G401 (cell line): Measurements from ENCODE around the gene TJAP1. TPM values are rescaled to one million over a fixed set of nuclear protein-coding genes. Genes with fewer than 3 reads are reported as not detected.
"Not testable (repeated sequence)": the region's sequence is repeated elsewhere in the genome, so short reads cannot be mapped to it uniquely, and the experiment has no call there.

Source experiments
- DNase-seq: peaks from one replicate; pipeline ENCODE4 v3.0.0-alpha.2; 2015; ENCODE audit warnings: low spot score
- in situ Hi-C: cut with HindIII; loops from 2 replicates; pipeline ENCODE4 v1.10.0; 2016; ENCODE audit warnings: low sequenced_read_pairs, mixed read lengths
- total RNA-seq: library from RNA; depleted of rRNA; stranded (reverse); fragments of >200 nt; shearing (Covaris generic); gene quantifications from 2 replicates; pipeline ENCODE4 v1.2.3, GENCODE V29; 2014

Gene TJAP1
- total RNA-seq, 1 experiment from 2014 or later, result 16.9 TPM

DNA sequence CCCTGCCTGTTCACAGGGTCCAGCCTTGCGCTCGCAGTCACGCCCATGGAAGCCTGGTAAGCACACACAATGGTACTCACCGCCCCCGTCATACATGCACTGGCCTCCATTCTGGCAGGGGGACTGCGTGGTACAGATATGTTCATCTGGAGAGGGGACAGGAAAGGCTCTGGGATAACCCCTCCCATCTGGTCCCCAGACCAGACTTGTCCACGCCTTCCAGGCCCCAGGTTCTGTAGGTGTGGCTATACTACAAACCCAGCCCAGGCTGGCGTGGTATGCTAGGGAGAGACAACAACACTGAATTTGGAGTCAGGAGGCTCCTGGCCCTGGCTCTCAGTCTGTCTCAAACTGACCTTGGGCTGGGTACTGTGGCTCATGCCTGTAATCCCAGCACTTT is 25.4 kb upstream of the TJAP1 start:
- no peak for DNase-seq

DNA sequence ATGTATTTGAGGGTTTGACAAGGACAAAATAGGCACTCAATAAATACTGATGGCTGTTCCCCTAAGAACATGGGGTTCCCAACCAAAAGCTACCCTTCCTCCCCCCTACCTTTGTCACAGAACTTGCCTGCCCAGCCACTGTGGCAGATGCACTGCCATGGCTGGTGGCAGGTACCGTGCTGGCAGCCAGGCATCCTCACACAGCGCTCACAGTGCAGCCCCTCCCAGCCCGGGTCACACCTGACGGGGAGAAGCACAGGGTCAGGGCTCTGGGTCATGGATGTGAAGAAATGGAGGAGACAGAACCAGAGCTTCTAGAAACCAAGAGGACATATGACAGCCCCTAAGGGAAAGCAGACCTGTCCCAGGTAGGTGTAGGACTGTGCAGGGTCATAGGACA is 24.5 kb upstream of the TJAP1 start:
- in situ Hi-C loops, result no loop called here
- no peak for DNase-seq

More for the DNA sequence above, 25.4 kb upstream of the TJAP1 start:
- in situ Hi-C loops, result no loop called here

DNA sequence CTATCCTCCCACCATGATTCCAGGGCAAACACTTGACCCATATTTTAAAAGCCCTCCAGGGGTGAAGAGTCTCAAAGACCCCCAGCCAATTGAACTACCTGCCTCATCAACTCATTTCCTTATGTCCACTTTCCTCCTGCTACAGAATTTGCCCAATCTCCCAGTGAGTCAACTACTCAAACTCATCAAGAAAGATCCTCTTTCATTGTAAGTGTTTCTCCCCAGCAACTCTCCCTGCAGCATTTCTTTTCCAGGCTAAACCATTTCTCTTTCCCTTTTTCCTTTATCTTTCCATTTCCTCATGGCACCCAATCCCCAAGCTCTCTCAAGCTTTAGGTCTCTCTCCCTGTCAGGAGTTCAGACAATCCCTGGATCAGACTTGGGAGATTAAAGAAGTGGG is 23.5 kb upstream of the TJAP1 start:
- in situ Hi-C loops, result no loop called here

DNA sequence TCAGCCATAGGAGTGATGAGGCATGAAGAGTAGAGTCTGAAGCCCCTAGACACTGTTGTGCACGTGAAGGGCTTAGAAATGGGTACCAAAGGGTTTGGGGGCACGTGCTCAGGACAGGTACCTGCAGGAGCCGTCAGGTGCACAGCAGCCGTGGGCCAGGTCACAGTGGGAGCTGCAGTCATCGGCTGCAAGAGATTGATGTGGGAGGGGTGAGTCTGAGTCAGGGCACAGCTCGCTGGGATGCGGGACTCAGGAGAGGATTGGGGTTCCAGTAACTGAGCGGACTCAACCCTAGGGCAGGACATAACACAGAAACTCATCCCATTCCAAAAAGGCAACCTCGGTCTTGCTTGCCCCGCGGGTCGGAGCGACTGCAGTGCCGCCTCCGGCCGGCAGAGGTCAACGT is 23.1 kb upstream of the TJAP1 start:
- no peak for DNase-seq
- in situ Hi-C loops, result no loop called here

More for the DNA sequence above, 23.5 kb upstream of the TJAP1 start:
- DNase-seq, result no peak

DNA sequence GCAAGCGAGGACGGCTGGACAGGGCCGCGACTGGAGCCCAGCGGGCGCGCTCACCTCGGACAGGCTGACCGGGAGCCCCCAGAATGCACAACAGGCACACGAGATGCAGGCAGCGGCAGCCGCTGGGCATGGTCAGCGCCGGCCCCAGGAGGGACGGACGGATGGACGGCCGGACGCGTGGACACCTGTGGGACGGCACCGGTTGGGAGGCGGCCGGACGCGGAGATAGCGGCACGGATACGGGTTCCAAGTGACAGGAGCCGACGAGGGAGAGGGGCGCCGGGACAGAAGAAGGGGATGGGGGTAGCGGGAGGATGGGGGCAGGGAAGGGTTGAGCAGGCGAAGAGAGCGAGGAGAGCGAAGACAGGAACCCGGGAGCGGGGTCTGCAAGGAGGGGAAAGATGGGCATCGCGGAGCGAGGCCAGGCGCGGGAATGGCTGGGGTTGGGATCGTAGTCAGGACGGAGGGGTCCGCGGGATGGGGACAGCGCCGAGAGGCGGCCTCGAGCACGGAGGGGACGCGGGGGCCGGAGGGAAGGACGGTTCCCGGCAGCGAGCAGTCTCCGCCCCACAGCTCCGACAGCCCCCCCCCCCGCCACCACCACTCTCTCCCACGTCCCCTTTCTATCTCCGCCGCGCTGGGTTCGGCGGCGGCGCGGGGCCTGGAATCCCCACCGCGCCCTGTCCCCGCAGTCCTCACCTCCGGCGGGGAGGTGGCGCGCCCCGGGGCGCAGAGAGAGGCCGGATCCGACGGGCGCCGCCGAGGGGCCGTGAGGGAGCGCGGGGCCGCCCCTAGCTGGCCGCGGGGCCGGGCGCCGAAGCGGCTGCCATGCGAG is 22.5 kb upstream of the TJAP1 start:
- in situ Hi-C loops, result no loop called here
- DNase-seq, result peak; percentile 89

DNA sequence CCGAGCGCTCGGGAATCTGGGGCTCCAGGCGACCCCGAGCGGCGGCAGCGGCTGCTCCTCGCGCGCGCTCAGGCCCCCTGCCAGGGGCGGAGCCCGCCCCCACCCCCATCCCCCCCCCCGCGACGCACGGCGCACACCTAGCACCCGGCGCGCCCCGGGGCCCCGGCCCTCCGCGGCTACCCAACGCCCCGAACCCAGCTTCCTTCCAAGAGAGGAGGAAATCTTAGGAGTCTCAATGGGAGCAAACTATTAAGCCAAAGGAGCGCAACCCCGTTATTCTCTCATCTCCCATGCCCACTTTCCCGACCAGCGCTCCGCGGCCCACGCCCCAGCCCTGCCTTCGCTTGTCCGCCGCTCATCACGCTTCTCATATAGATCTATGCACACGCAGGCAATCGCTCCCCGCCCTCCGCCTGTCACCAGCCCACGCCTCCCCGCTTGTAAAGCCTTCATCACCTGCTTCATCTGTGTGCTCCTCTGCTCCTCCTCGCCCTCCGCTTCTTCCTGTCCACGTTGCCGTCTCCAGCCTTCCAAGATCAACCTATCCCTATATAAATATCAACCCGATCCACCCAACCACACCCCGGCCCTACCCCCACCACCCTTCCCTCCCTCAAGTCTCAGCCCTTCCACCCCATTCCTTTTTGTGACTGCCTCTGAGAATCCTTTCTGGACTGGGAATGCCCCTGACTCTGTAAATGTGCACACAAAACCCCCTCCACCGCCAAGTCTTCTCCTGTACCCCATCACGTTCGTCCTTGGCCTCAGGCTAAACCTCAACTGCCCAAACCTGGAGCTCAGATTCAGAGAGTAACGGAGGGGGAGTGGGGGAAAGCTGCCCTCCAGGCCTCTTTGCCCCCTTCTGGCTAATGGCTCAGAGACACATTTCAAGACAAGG is 21.6 kb upstream of the TJAP1 start, which contains the start of gene DLK2:
Gene DLK2 (minus strand): TSS at position 18 of the 898 bp plus-strand sequence. CDS start 723 bp downstream, outside the sequence.
- DNase-seq, result peak; percentile 77
- in situ Hi-C loops, result no loop called here

DNA sequence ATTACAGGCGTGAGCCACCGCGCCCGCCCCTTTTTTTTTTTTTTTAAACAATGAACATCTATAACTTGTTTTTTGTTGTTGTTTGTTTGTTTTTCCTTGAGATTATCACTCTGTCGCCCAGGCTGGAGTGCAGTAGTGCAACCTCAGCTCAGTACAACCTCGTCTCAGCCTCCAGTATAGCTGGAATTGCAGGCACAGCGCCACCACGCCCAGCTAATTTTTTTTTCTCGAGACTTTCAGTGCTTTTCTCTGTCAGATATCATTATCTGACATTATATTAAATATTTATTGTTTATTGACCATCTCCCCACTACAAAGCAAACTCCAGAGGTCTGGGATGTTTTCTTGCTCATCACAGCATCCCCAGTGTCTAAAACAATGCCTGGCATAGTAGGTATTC is 19.7 kb upstream of the TJAP1 start:
- in situ Hi-C loops, result no loop called here

DNA sequence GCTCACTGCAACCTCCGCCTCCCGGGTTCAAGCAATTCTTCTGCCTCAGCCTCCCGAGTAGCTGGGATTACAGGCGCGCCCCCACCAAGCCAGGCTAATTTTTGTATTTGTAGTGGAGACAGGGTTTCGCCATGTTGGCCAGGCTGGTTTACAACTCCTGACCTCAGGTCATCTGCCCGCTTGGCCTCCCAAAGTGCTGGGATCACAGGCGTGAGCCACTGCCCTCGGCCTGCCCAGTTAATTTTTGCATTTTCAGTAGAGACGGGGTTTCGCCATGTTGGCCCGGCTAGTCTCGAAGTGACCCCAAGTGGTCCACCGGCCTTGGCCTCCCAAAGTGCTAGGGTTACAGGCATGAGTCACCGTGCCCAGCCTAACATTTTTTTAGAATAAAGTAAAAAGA is 19.2 kb upstream of the TJAP1 start:
- in situ Hi-C loops, DNase-seq: not testable (repeated sequence)

More for the DNA sequence above, 19.7 kb upstream of the TJAP1 start:
- DNase-seq, result no peak

DNA sequence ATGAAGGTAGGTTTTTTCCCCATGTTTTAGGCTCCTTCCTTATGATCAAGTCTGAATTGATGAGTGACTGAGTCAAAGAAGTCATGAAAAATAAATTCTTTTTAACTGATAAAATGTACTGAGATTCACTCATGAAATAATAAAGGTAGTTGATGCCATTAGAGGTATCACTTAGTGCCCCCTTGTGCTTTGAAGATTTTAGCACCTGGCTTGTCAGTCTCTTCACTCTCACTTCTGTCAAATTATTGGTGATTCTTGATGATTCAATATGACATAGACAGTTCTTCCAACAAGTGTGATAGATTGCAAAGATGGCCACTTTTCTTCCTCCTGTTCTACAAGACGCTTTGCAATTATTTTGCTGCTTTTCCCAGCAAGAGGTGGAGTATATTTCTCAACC is 17.8 kb upstream of the TJAP1 start:
- in situ Hi-C loops, result no loop called here
- DNase-seq, result no peak

DNA sequence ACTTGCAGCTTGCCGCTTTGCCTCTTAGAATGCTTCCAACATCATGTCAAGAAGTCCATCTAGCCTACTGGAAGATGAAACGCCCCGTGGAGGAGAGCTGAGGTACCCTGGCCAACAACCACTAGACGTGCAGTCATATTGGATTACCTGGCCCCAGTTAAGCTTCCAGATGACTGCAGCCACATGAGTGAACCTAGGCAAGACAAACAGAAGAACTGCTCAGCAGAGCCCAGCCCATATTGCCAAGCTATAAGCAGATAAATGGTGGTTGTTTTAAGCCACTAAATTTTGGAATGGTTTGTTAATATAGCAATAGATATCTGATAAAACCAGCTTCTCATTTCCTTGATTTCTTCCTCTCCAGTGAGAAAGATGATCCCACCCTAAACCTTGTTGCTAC is 17.3 kb upstream of the TJAP1 start:
- DNase-seq, result no peak
- in situ Hi-C loops, result no loop called here

DNA sequence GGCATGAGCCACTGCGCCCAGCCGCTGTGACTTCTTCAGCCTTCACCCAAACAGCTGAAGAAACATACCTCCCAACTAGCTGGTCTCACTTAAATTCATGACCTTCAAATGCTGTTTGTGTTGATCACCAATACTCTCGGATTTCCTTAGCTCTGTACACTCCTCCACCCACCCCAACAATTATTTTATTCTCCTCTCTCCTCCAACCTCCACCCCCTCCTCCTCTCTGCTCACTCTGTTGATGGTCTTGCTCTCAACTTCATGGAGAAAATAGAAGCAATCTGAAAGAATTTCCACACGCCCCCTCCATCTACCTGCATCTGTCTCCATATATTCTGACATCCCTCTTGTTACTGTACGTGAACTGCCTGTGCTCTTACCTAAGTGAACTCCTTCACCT is 15.4 kb upstream of the TJAP1 start:
- no peak for DNase-seq
- in situ Hi-C loops, result no loop called here

DNA sequence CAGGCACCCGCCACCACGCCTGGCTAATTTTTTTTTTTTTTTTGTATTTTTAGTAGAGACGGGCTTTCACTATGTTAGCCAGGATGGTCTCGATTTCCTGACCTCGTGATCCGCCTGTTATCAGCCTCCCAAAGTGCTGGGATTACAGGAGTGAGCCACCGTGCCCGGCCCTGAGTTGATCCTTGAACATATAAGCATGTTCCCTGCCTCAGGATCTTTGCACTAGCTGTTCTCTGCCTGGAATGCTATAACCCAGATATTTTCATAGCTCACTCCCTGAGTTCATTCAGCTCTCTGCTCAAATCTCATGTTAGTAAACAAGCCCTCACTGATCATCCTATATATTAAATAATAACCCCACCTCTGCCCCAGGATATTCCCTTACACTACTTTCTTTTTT is 13.0 kb upstream of the TJAP1 start:
- no peak for DNase-seq
- in situ Hi-C loops, result no loop called here

DNA sequence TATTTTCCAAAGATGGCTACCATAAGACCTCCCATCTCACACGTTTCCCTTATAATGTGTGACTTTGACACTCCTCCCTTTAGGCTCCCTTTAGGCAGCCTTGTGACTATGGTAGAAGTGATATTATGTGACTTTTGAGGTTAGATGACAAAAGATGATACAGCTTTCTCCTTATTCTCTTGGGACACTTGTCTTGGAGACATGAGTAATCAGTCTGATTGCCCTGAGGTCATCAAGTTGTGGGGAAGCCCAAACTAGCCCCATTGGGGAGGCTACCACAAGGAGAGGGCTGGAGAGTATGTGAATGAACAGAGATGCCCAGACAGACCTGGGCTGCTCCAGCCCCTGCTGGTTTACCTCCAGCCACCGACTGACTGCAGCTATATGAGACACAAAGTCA is 11.4 kb upstream of the TJAP1 start:
- no peak for DNase-seq
- in situ Hi-C loops, result no loop called here

DNA sequence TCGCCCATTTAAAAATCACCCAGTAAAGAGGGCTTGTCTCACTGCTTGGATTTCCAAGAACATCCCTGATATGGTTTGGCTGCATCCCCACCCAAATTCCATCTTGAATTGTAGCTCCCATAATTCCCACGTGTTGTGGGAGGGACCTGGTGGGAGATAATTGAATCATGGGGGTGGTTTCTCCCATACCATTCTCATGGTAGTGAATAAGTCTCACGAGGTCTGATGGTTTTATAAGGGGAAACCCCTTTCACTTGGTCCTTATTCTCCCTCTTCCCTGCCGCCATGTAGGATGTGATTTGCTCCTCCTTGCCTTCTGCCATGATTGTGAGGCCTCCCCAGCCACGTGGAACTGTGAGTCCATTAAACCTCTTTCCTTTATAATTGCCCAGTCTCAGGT is 10.1 kb upstream of the TJAP1 start:
- in situ Hi-C loops, DNase-seq: not testable (repeated sequence)

DNA sequence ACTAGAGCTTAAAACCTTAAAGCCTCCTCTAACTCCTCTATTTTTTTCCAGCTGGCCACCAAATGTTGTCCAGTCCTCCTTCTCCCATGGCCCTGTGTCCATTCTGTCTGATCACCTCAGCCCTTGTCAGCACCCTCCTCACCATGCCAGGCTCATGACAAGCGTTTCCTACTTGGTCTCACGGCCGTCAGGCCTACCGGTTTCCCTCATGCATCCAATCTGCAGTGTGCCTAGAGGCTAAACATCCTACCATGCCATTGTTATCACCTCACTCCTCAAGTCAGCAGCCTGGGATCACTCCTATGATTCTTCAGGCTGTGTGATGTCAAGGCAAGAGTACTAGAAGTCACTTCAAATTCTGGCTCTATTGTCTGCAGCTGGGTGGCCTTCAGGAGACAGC is 9.6 kb upstream of the TJAP1 start:
- in situ Hi-C loops, result no loop called here
- no peak for DNase-seq

DNA sequence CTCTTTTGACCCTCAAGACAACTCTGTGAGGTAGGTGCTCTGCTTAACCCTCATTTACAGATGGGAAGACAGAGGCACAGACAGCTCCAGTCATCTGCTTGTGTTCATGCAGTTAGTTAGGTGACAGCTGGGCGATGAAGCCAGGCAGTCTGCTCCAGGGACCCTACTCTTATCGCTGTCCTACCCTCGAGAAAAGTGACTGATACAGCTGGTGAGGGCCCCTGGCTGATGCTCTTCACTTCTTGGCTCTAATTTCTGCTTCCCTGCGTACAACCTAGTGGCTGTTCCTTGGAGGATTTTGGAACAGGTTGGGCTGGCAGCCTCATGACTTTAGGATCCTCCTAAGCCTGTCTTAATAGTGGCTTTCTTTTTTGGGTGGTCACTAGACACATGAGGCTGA is 9.1 kb upstream of the TJAP1 start:
- DNase-seq, result no peak
- in situ Hi-C loops, result no loop called here

DNA sequence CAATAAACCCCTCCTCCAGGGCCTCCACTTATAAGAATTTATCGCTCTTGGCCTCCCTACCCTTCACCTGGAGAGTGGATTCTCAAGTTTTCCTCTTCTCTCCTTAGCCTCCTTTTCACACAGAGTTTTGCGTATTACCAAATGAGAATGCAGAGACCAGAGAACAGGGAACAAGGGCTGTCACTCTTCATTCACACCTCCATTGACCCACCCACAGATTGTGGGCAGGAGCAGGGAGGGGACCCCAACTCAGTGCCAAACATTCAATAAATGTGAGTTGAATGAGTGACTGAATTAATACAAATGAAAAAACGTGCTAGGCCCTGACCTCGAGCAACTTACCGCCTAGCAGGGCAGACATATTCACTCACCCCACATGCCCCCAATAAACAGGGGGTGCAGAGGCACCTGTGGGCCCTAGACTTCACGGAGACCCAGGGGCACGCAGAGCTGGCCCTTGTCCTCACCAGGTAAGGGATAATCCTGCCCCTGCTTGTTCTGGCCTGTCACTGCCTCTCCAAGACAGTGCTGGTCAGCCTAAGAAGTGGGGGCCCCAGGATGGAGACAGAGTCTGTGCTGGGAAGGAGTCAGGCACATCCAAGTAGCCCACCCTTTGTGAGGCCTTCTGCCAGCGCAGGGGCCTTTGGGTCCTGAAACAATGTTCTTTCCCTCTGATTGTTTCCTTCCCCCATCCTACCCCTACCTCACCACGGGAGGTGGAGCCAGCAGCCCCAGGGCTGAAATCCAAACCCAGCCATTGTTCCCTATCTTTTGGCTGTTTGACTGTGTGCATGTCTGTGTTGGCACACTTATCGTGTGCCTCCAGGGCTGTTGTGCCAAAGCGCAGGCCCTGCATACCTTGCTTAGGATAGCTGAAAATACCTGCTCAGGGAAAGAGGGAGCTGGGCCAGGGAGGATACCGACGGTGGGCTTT is 8.4 kb upstream of the TJAP1 start:
- in situ Hi-C loops, result no loop called here
- no peak for DNase-seq

DNA sequence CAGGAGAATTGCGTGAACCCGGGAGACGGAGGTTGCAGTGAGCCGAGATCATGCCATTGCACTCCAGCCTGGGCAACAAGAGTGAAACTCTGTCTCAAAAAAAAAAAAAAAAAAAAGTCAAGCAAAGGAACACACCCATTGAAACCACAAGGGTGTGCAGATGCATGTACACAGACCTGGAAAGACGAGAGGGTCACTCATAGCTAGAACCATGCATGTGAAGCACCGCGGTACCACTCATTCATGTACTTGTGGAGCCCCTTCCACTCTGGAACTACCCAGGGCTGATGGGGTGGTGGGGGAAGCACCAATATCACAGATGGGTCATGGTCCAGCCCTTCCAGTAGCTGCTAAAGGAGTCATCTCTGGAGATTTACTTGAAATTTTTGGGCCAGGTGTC is 7.4 kb upstream of the TJAP1 start:
- in situ Hi-C loops, result no loop called here
- DNase-seq, result no peak

DNA sequence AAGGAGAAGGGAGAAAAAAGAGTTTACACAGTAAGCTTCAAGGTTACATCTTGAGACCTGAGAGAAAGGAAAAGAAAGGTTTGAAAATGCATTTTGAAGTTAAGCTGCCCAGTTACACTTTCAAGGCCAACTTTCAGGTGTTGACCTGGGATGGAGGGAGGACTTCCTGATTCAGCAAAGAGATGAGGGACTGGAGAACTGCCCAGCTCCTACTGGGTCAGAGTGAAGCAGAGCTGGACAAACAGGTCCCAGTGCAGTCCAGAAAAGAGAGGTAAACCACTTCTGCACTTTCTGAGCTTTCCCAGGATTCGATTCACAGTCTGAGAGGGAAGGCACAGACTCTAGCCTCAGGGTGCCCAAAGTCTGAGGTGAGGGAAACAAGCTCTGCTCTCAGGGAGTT is 6.0 kb upstream of the TJAP1 start:
- no peak for DNase-seq
- in situ Hi-C loops, result no loop called here
